ENCODE data around the gene SORBS1.

Gene SORBS1

DNA sequence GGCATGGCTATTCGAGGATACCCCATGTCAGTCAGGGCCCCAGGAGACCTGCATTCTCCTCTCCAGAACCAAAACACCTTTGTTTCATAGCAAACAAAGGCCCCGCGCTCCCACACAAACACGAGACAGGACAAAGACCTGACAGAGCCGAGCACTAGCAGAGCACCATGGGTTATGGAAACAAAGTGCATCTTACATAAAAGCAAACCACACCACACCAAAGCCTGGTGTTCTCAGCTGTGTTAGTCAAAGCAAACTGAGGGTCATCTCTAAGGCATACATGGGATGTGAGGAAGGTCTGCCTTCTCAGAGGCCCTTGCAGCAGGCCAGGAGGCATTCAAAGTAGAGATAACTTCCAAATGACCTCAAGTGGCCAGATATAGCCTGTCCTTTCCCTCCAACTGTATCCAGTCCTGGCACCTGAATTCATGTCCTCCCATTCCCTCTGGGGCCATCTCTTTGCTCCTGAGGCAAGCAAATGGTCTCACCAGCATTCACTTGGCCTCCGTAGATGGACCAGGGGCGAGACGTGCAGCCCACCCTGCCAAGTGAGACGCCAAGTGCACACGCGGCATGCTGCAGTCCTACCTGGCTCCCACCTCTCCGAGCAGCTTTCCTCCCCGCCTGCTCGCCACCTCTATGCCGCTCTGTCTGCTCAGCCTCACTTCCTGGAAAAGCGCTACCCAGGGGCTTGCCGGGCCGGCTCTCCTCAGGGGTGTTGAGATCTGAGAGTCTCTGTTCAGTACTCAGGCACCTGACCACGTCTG is 225.1 kb downstream of the SORBS1 start:
- intact Hi-C loops (cut with DNase I), result no loop called here

DNA sequence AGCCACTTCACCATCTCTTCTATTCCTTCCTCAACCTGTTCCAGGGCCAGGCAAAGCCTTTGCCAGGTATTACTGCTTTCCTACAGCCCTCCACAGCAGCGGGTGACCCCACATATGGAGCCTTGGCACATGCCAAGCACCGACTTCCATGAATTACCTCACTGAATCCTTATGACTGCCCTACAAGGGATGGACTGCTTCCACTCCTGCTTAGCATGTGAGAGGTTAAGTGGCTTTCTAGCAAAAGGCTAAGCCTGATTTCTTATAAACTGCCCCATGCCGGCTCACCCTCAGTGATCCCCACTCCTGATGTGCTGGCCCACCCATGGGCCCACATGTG is 226.4 kb downstream of the SORBS1 start:
- DNase-seq, result peak in 1 of 10 donors; percentile 43
- intact Hi-C loops (cut with DNase I), result no loop called here

More for the DNA sequence above, 225.1 kb downstream of the SORBS1 start:
- no peak for DNase-seq

DNA sequence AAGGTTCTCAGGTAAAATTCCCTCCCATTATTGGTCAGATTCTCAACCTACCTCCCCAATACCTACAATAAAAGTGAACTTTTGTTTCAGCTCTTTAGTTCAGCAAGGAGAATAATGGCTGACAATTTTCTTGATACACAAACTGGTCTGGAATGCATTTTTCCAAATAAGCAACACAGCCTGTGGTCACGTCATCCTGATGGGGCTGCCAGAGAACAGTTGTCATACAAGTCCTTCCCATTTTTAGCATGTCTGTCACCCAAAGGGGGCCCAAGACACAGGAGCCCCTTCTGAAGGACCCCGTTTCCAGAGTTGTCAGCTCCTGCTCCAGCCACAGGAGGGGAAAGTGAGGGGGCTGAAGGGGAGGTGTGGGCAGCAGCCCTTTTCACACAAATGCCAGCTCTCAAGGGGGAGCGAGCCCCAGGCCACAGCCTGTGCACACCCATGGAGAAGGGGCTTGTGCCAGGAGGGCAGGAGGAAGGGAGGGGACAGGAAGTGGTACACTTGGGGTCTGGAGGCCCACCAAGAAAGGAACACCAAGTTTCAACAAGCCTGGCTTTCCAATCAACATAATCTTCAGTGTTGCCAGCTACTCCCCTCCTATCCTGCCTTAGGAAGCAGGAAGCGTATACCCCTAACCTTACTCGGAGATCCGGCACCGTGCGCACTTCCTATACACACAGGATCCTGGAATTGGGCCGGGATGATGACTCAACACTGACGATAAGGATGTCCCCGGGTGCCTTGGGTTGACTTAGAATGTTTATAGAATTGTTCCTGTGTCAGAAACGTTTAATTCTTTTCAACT is 227.0 kb downstream of the SORBS1 start:
- intact Hi-C loops (cut with DNase I), result no loop called here
- peak in 3 of 10 donors; percentile 16 to 68 (median 28) for DNase-seq

DNA sequence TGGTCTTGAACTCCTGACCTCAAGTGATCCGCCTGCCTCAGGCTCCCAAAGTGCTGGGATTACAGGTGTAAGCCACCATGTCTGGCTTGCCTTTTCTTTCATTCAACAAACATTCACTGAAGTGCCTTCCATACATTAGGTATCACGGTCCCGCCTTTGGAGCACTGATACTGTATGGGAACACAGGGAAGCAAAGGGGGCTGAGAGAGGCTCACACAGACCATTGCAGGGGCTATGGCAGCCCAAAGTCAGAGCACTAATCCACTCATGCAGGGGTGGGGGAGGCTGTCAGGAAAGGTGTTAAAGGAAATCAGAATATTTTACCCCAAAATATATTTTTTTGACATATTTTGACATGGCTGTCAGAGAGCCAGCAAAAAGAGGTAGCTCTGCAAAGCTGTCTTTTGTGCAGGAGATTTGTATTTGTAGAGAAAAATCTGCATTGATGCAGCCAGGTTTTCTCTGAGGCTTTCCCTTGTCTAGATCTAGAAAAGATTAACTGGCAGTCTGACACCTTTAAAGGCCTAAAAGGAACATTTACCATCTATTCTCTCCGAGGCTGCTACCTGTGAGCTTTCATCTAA is 228.4 kb downstream of the SORBS1 start:
- peak in 1 of 10 donors; percentile 51 for DNase-seq
- intact Hi-C loops (cut with DNase I), result no loop called here

DNA sequence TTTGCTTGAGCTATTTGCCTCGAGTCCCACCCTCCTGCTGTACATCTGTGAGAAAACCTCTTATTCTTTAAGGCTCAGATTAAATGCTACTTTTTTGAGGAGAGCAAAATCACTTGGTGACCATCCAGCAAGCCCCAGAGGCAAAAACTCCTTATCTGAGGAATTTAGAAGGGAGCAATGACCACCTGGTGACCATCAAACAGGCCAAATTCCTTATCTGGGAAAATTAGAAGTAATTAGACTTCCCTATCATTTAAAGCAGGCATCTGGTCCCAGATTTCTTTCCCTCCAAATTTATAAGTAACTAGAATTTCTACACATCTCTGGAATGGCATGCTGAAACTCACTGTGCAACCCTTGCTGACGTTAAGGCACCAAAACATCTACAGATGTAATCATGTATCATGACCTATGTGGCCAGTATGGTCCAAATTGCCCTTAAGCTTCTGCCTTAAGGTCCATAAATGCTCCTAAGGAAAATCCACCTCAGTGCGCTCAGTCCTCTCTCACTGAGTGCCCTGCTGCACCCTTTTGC is 229.5 kb downstream of the SORBS1 start:
- no peak for DNase-seq
- intact Hi-C loops (cut with DNase I), result no loop called here

DNA sequence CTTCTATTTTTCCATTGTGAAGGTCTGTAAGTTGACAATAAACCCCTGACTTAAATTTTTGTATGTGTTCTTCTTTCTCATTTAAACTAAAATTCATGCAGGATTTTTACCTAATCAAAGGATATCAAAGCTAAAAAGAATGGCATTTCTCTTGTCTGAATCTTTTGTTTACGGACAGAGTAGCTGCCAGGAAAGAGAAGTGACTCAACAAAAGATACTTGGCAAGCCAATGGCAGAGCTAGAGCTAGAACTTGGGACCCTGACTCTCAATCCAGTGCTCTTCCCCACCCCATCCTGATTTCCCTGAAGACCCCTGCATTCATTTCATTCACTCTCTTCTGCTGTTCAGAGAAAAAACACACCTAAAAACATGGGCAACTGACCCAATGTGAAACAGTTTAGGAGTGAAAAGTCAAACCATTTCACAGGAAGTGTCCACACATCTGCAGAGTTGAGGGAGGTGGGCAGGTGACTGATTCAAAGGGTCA is 230.2 kb downstream of the SORBS1 start:
- DNase-seq, result no peak
- intact Hi-C loops (cut with DNase I), result no loop called here

DNA sequence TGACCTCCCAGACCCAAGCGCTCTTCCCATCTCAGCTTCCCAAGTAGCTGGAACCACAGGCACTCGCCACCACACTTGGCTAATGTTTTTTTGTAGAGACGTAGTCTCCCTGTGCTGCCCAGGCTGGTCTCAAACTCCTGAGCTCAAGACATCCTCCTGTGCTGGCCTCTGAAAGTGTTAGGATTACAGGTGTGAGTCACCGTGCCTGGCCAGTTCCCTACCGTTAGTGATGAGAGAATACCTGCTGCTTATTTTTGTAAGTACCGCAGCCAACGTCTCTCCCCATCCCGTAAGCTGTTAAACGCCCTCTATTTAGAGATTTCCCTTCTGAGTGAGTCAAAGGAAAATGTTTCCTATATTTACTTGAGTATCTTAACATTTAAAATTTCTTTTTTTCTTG is 231.9 kb downstream of the SORBS1 start:
- intact Hi-C loops (cut with DNase I), result no loop called here
- DNase-seq, result peak in 1 of 10 donors; percentile 47

DNA sequence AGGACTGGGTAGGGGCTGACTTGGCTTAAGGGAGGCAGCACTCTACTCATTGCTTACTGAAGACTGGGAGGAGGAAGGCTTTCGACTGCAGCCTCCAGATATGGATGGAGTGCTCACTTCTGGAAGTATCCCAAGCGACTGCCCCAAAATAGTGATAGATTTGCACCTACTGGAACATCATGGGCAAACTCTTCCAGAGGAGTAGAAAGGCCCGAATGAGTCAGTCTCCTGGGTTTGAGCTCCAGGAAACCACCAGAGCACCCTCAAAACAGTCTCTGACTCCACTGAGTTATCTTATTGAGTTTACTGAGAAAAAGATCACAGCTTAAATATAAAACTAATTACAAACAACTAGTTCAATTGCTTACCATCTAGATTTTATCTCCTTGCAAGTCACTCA is 233.2 kb downstream of the SORBS1 start:
- intact Hi-C loops (cut with DNase I), result no loop called here
- peak in 2 of 10 donors; percentile 16 to 30 for DNase-seq

DNA sequence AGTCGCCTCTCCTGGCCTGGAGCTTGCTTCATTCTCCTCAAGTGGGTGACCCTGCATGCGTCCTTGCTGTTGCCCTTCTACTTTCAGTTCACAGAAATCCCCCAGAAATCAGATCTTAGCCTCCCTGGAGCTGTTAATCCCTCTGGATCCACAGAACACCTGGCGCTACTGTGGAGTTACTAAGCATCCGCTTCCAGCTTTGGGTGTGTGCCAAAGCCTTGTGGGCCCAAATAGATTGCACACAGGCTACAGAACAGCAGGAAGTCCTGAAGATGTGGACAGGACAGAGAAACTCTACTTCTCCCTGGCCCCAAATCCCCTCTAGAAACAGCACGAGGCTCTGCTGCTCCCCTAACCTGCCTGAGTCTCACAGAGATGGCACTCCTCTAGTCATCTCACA is 233.8 kb downstream of the SORBS1 start:
- intact Hi-C loops (cut with DNase I), result no loop called here
- DNase-seq, result peak in 4 of 10 donors; percentile 10 to 63 (median 30)

DNA sequence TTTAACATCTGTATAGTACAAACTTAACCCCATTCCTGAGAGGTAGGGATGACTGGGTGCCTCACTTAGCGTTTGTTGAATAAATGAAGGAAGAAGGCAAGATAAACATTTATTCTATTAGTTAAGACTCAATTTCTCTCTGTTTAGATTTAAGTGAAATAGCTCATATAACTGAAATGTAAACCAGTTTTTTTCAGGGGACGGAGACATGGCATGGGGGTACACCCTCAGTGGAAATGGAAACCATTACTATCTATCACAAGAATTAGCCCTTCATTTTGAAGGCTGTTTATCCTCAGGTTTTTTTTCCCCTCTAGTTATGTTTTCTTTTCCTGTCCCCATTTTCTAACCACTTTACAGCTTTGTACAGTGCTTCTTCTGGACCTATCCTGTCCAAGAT is 234.8 kb downstream of the SORBS1 start:
- intact Hi-C loops (cut with DNase I), result no loop called here

DNA sequence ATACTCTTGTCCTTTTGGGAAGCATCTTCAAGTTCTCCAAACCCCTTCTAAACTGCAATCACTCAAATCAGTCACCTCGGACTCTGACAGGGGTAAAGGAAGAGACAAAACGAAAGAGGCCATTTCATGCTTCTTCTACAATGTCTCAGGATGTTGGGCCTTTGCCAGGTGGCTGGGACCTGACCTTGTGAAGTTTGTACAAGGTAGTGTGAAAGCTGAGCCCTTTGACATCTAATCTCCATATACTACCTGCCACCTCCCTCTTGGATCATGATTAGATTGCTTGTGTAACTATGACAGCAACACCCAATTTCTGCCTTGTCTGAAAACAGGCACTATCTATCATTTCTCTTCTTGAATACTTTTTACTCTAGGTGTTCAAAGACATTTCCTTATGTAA is 235.3 kb downstream of the SORBS1 start:
- intact Hi-C loops (cut with DNase I), result no loop called here
- no peak for DNase-seq

More for the DNA sequence above, 234.8 kb downstream of the SORBS1 start:
- no peak for DNase-seq

DNA sequence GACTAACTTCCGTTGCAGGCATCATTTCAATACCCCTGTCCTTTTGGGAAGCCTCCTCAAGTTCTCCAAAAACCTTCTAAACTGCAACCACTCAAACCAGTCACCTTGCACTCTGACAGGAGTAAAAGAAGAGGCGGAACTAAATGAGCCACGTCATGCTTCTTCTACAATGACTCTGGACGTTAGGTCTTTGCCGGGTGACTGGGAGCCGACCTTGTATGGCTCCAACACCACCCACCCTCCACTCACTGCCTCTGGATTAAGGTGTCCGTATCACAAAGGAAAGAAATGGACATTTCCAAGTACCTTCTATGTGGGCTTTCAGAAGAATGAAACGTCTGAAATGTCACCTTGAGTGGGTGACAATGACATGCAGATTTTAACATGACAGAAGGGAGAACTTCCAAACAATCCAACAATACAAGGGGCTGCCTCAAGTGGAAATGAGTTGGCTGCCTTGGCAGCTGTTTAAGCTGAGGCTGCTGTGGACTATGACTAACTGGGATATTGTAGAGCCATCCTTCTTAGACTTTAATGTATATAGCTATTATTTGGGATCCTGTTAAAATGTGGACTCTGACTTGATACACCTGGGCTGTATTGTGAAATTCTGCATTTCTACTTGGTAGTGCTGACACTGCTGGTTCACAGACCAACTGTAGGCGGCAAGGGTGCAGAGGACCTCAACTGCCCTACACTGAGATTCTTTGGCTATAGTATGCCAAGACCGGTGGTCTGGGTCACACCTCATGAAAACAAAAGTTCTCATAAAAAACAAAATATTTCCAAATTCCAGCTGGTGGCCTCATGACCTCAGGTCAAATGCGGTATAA is 236.5 kb downstream of the SORBS1 start:
- intact Hi-C loops (cut with DNase I), result no loop called here
- peak in 1 of 10 donors; percentile 35 for DNase-seq

DNA sequence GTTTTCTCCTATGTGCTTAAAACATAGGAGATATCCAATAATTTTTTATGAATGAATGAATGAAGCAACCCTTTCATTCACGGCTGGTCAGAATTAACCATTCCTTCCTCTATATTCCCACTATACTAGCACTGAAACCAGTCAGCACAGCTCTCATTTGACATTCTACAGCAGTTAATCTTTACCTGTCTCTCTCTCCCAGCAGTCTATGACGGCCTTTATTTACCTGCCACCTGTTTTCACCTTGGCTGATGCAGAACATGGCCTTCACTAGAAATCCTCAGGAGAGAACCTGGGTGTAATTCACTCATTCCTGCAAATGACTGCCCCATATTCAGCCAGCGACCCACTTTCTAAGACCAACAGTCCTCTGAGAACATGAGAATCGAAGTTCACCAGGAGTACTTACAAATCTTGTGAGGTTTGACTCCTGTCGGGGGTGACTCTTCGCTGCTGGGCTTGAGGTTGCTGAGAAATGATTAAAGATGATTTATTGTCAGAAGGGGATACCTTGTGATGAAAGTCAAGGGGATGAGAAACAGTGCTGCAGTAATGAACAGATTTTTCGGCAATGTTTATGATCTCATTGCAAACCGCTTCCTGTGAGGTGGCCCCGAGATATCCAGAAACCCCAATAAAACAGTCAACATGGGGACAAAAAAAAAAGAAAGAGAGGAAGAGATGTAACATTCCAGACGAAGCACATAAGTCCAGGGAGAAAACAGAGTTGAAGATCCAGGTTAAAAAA is 239.4 kb downstream of the SORBS1 start:
- no peak for DNase-seq
- intact Hi-C loops (cut with DNase I), result no loop called here

DNA sequence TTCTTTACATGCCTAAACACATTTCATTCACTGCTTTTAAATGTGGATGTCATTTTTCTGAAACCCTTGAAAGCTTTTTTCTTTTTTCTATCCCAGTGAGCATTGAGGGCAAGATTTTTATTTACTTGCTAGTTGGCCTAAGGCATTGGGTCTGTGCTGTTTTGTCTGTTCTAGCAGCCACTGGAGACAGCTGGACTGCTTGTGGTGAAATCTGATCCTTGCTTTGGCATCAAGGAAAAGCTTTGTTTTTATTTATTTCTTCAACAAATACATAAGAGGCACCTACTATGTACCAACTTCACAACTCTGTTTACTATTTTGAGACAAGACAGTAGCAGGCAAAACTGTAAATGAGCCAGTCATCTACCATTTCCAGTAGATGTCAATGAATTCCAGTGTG is 241.9 kb downstream of the SORBS1 start:
- no peak for DNase-seq
- intact Hi-C loops (cut with DNase I), result no loop called here

DNA sequence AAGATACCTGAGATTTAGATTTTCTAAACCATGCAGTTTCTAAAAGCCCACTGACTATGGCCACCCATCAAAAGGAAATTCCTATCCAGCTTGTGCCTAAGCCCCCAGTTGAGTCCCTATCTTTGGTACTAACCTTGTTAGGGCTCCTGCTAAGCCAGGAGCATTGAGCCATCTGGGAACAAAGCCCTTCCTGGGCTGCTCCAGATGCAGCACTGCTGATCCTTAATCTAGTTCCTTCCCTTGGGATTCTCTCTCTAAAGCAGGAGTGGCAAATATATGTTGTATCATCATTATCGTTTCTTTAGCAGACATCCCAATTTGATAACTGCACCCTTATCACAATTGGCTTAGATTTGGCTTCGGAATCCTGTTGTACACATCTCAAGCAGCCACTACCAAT is 245.7 kb downstream of the SORBS1 start:
- intact Hi-C loops (cut with DNase I), result no loop called here
- no peak for DNase-seq

DNA sequence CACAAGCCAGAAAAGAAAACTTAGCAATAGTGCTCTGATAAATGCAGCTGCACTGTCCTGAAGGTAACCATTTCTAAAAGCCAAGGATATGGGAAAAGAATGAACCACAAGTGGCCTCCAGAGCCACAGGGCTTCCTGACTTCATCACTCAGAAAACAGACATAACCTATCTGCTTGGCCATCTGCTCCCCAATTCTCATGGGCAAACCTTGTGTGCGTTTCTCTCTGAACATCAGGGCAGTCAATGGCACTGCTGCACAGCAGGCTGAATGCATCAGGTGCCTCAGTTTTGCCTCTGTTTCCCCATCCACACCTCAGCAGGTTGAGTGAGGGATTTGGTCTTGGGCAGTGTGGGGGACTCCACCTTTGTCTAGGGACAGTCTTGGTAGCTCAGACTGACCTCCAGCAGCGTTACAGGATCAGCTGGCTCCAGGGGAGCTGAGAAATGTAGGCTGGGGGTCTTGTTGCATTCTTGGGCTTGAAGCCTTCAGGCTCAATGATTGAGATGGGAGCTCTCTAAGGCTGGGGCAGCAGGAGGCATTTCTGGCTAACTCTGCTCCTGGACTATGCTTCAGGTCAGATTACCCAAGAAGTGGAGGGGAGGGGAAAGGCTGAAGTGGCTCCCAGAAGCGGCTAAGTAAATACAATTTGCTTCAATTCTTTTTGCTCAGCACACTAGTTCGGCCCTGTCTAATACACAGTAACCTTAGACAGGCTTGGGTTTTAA is 246.8 kb downstream of the SORBS1 start:
- no peak for DNase-seq
- intact Hi-C loops (cut with DNase I), result no loop called here

DNA sequence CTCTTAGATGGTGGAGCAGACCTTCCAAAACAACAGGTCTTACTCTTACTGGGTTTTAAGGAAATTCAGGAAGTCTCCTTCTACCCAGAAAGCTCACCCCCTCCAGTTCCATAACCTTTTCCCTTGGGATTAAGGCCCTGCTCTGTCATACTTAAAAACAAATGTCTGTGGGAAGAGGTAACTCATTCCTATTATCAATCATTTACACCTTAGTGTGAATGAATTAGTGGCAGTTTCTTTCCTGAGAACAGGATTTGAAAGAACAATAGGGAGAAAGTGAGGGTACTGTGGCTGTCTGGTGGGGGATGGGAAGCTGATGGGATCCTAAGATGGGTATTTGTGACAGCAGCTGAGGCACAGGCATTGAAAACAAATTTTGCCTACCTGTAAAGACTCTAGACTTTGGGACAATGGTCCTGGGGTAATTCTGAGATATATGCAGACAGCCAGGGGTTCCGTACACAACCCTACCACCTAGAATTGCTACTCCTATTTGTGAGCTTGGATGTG is 248.1 kb downstream of the SORBS1 start:
- intact Hi-C loops (cut with DNase I), result no loop called here
- DNase-seq, result no peak

DNA sequence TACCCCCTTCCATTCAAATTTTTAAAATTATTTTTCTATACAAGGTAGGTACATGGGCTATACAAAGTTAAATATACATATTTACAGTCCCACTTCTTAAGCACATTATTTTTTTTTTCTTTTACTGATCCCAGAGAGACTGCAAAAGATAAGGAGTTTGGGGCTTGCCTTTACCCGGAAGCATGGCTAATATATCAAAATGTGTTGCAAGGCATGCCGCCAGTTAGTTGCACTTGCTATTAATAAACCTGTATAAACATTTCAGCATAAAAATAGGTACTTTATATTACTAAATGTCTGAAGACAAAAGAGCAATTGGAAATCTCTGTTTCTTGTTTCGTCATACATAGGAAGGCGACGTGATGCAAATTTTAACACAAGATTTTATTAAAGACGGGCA is 248.9 kb downstream of the SORBS1 start:
- DNase-seq, result no peak
- intact Hi-C loops (cut with DNase I), result no loop called here

DNA sequence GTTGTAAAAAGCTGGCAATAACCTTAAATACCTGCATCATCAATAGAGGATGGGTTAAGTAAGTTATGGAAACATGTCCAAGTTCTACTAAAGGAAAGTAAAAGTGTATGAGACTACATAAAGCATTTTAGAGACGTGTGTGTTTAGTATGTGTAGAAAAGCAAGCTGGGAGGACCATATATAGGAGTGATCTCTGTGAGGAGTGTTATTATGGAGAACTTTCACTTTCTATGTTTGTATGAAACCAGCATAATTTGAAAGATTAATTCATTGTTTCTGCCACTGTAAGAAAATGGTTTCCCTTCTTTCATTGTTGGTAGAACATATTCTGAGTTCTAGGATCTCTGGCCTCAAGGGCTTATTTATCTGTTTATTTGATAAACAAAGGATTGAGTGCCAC is 251.2 kb downstream of the SORBS1 start:
- intact Hi-C loops (cut with DNase I), result no loop called here
- DNase-seq, result no peak
